Measurements from ENCODE around the gene CLRN2. TPM values are rescaled to one million over a fixed set of nuclear protein-coding genes. Genes with fewer than 3 reads are reported as not detected.
"Not testable (repeated sequence)": the region's sequence is repeated elsewhere in the genome, so short reads cannot be mapped to it uniquely, and the experiment has no call there.

CLRN2 gene
- total RNA-seq, 2 donors from 2014 or later = not detected

- no peak for TF ChIP-seq CTCF (conservative IDR thresholded peaks at IDR 0.05)
- H3K27me3 ChIP-seq (ENCODE audit: control insufficient read depth, insufficient read depth, low read length, poor library complexity, severe bottlenecking) = no peaks in the 10 kb centered on the region
- WGBS, 2 experiments (ENCODE audit: insufficient coverage in 1 of 2, insufficient read length in 1 of 2) = 93 to 98% methylated on average over 3 to 4 of the region's 4 CpGs
- H3K27ac ChIP-seq (ENCODE audit: low read depth, low read length) = no peak overlapping the region
- Mint-ChIP-seq H3K9me3 (no peaks in the 10 kb centered on the region), H3K27ac (no peak overlapping the region), H3K27me3 (ENCODE audit: insufficient read depth) (peaks cover 14% of the 10 kb centered on the region), H3K4me1 (no peaks in the 10 kb centered on the region), H3K4me3 (no peak overlapping the region), H3K36me3 (ENCODE audit: low read depth) (no peaks in the 10 kb centered on the region)
- no peak overlapping the region for H3K4me3 ChIP-seq (ENCODE audit: low read length)
- no peak overlapping the region for H3K9ac ChIP-seq (ENCODE audit: extremely low read depth, low read length, poor library complexity, severe bottlenecking)
- H3K4me1 ChIP-seq (ENCODE audit: control insufficient read depth, insufficient read depth, low read length) = no peaks in the 10 kb centered on the region
- DNase-seq = no peak
- no peaks in the 10 kb centered on the region for H3K36me3 ChIP-seq (ENCODE audit: control insufficient read depth, insufficient read depth, low read length)
- no peaks in the 10 kb centered on the region for H3K9me3 ChIP-seq (ENCODE audit: control insufficient read depth, low read length)
Measured at GRCh38 chr4:17535242-17535641, 20.3 kb downstream of the CLRN2 start.

GRCh38 chr4:17535906-17536305, 20.9 kb downstream of the CLRN2 start:
- WGBS, 2 experiments (ENCODE audit: insufficient coverage in 1 of 2, insufficient read length in 1 of 2) = 88 to 100% methylated on average over 2 to 3 of the region's 3 CpGs
- H3K36me3 Mint-ChIP-seq (ENCODE audit: low read depth) = no peaks in the 10 kb centered on the region
- Histone ChIP-seq H3K27ac (ENCODE audit: low read depth, low read length) (no peak overlapping the region), H3K9ac (ENCODE audit: extremely low read depth, low read length, poor library complexity, severe bottlenecking) (no peak overlapping the region), H3K27me3 (ENCODE audit: control insufficient read depth, insufficient read depth, low read length, poor library complexity, severe bottlenecking) (no peaks in the 10 kb centered on the region), H3K36me3 (ENCODE audit: control insufficient read depth, insufficient read depth, low read length) (no peaks in the 10 kb centered on the region), H3K4me3 (ENCODE audit: low read length) (no peak overlapping the region), H3K9me3 (ENCODE audit: control insufficient read depth, low read length) (no peaks in the 10 kb centered on the region), H3K4me1 (ENCODE audit: control insufficient read depth, insufficient read depth, low read length) (no peaks in the 10 kb centered on the region)
- no peaks in the 10 kb centered on the region for H3K4me1 Mint-ChIP-seq
- no peak for TF ChIP-seq CTCF (conservative IDR thresholded peaks at IDR 0.05)
- no peak for DNase-seq
- H3K9me3 Mint-ChIP-seq = no peaks in the 10 kb centered on the region
- H3K27ac Mint-ChIP-seq = no peak overlapping the region
- H3K27me3 Mint-ChIP-seq (ENCODE audit: insufficient read depth) = peaks cover 20% of the 10 kb centered on the region
- no peak overlapping the region for H3K4me3 Mint-ChIP-seq

GRCh38 chr4:17537060-17537459, 22.1 kb downstream of the CLRN2 start:
- not testable (repeated sequence) for H3K27ac ChIP-seq (ENCODE audit: low read depth, low read length); H3K4me1 Mint-ChIP-seq; H3K27me3 ChIP-seq (ENCODE audit: control insufficient read depth, insufficient read depth, low read length, poor library complexity, severe bottlenecking); H3K9ac ChIP-seq (ENCODE audit: extremely low read depth, low read length, poor library complexity, severe bottlenecking); H3K9me3 ChIP-seq (ENCODE audit: control insufficient read depth, low read length); DNase-seq; H3K4me3 ChIP-seq (ENCODE audit: low read length); H3K27ac Mint-ChIP-seq; H3K4me1 ChIP-seq (ENCODE audit: control insufficient read depth, insufficient read depth, low read length); H3K36me3 Mint-ChIP-seq (ENCODE audit: low read depth); H3K9me3 Mint-ChIP-seq; H3K36me3 ChIP-seq (ENCODE audit: control insufficient read depth, insufficient read depth, low read length); H3K4me3 Mint-ChIP-seq
- peaks cover 22% of the 10 kb centered on the region for H3K27me3 Mint-ChIP-seq (ENCODE audit: insufficient read depth)
- 89 to 100% methylated on average over 2 to 5 of the region's 6 CpGs for WGBS, 2 experiments (ENCODE audit: insufficient coverage in 1 of 2, insufficient read length in 1 of 2)

- Histone ChIP-seq H3K4me3 (ENCODE audit: low read length) (no peak overlapping the region), H3K27ac (ENCODE audit: low read depth, low read length) (no peak overlapping the region), H3K36me3 (ENCODE audit: control insufficient read depth, insufficient read depth, low read length) (no peaks in the 10 kb centered on the region), H3K9me3 (ENCODE audit: control insufficient read depth, low read length) (no peaks in the 10 kb centered on the region), H3K4me1 (ENCODE audit: control insufficient read depth, insufficient read depth, low read length) (no peaks in the 10 kb centered on the region), H3K27me3 (ENCODE audit: control insufficient read depth, insufficient read depth, low read length, poor library complexity, severe bottlenecking) (no peaks in the 10 kb centered on the region), H3K9ac (ENCODE audit: extremely low read depth, low read length, poor library complexity, severe bottlenecking) (peak overlapping the region; percentile 11)
- Mint-ChIP-seq H3K4me1 (peaks cover 14% of the 10 kb centered on the region), H3K36me3 (ENCODE audit: low read depth) (no peaks in the 10 kb centered on the region), H3K27me3 (ENCODE audit: insufficient read depth) (peaks cover 72% of the 10 kb centered on the region), H3K9me3 (peaks cover 4% of the 10 kb centered on the region), H3K4me3 (no peak overlapping the region), H3K27ac (peak overlapping the region; percentile 80)
- no peak for TF ChIP-seq CTCF (conservative IDR thresholded peaks at IDR 0.05)
- 27 to 46% methylated on average over 4 to 5 of the region's 6 CpGs for WGBS, 2 experiments (ENCODE audit: insufficient coverage in 1 of 2, insufficient read length in 1 of 2)
- peak; percentile 75 for DNase-seq
Measured at GRCh38 chr4:17544205-17544604, 29.2 kb downstream of the CLRN2 start.
